Body of pancreas (tissue), 4 donors: ENCODE data around the gene FRMD5.

Experiments used
- CTCF ChIP-seq, 7 experiments: fragments of 450-650 bp in 4 of 7; fragments of 200-600 bp in 3 of 7; sonication (generic) in 3 of 7; IDR thresholded peaks; one replicate each; pipeline ENCODE4 v1.5.1; 2016 to 2019; ENCODE audit warnings: antibody characterized with exemption in 7 of 7
- POLR2A ChIP-seq, 3 donors: fragments of 450-650 bp; IDR thresholded peaks; one replicate each; pipeline ENCODE4 v1.6.1; 2016; ENCODE audit warnings: antibody characterized with exemption in 3 of 3, mild to moderate bottlenecking in 2 of 3

- TF ChIP-seq CTCF (IDR thresholded peaks at IDR 0.05) (no peak), POLR2A (IDR thresholded peaks at IDR 0.05) (no peak)
Measured at GRCh38 chr15:43852607-43853006, 342.5 kb downstream of the FRMD5 start.
